GM10248 (cell line): ENCODE results near the gene ANKEF1.

Experiments
- CTCF ChIA-PET: fragments of 300-600 bp; sonication (Branson Sonifier 250); formaldehyde crosslinking; extraction: SDS; loops from one replicate; lab custom pipeline; 2021; ENCODE audit warnings: antibody characterized with exemption; lab: Yijun Ruan, JAX
- POLR2A ChIA-PET: fragments of 350-650 bp; sonication (Branson Sonifier 250); formaldehyde crosslinking; extraction: SDS; loops from one replicate; lab custom pipeline; 2020; ENCODE audit warnings: antibody characterized with exemption; lab: Yijun Ruan, JAX
- DNase-seq: peaks from one replicate; pipeline ENCODE4 v3.0.0; 2012; ENCODE audit errors: extremely low spot score
- CTCF ChIP-seq: IDR thresholded peaks from 2 replicates; pipeline ENCODE4 v1.5.1; 2012; ENCODE audit warnings: mild to moderate bottlenecking, low read depth; ENCODE audit errors: extremely low read depth, missing control alignments, control extremely low read depth

ANKEF1 gene

GRCh38 chr20:9995510-9996272 is 39.1 kb upstream of the ANKEF1 start:
- CTCF ChIA-PET = interaction anchor here (2.5 kb wide), 1 partner anchor 10 kb away, joined by 7 read pairs; no protein-coding TSS in a partner anchor
- POLR2A ChIA-PET = no interaction called here
- no peak for TF ChIP-seq CTCF

GRCh38 chr20:9996944-9997343 is 37.8 kb upstream of the ANKEF1 start:
- no peak for TF ChIP-seq CTCF
- CTCF ChIA-PET = interaction anchor here (1.2 to 2.5 kb wide), 3 partner anchors 11 to 1546 kb away, joined by 4 to 7 read pairs (median 4); no protein-coding TSS in a partner anchor
- no peak for DNase-seq
- POLR2A ChIA-PET = no interaction called here

More at GRCh38 chr20:9995510-9996272, 39.1 kb upstream of the ANKEF1 start:
- no peak for DNase-seq

- DNase-seq = no peak
- no peak for TF ChIP-seq CTCF
- ChIA-PET CTCF (interaction anchor here (1.2 kb wide), 1 partner anchor 10 kb away, joined by 3 read pairs; no protein-coding TSS in a partner anchor), POLR2A (no interaction called here)
Observed at GRCh38 chr20:9999645-10000044, 35.1 kb upstream of the ANKEF1 start.

GRCh38 chr20:10002866-10003265 is 31.9 kb upstream of the ANKEF1 start:
- ChIA-PET POLR2A (no interaction called here), CTCF (interaction anchor here (1.2 kb wide), 1 partner anchor 15 kb away, joined by 3 read pairs; no protein-coding TSS in a partner anchor)
- DNase-seq = no peak
- TF ChIP-seq CTCF = no peak

GRCh38 chr20:10004900-10005299 is 29.9 kb upstream of the ANKEF1 start:
- POLR2A ChIA-PET = no interaction called here
- CTCF ChIA-PET = no interaction called here
- TF ChIP-seq CTCF = no peak
- DNase-seq = no peak

- CTCF ChIA-PET = interaction anchor here (1.3 kb wide), 1 partner anchor 94 kb away, joined by 3 read pairs; no protein-coding TSS in a partner anchor
- no peak for TF ChIP-seq CTCF
- POLR2A ChIA-PET = no interaction called here
- no peak for DNase-seq
Observed at GRCh38 chr20:10005885-10006284, 28.9 kb upstream of the ANKEF1 start.
